ENCODE results near the gene GADD45B. TPM values are rescaled to one million over a fixed set of nuclear protein-coding genes. Genes with fewer than 3 reads are reported as not detected.

Gene GADD45B
- total RNA-seq, 1 experiment from 2014 or later: 16.2 TPM

DNA sequence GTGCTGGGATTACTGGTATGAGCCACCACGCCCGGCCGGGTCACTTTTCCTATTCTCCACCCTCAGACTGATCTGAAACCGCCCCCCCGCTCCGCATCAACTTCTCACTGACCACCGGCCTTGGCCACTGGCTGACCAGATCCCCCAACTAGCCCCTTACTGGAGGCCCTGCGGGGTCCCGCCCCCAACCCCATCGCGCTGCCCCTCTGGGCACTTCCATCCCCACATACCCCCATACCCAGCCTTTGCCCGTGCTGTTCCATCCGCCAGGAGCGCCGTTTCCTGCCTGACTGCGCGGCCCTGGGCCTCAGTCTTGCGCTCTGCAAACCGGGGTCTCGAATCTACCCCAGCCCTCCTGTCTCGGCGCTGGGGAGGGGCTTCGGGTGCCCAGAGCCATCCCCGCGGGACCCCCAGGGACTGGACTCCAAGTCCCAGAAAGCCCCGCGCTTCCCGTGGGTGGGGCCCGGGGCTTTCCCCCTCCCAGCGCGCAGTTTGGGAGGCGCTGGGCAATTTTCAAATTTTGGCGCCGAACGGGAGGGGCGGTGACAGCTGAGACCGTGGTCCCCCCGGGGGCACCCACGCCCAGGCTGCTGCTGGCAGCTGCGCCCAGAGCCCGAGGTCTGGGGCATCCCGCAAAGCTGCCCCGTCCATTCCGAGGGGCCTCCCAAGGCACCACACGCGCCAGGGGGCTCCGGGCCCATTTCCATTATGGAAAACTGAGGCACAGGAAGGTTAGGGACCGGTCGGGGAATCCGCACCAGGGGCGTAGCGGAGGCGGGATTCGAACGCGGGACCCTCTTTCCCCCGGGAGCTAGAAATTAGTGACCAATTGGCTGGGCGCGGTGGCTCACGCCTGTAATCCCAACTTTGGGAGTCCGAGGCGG, 13.9 kb upstream of the GADD45B start:
- no peaks in the 10 kb centered on the region for H3K27me3 Mint-ChIP-seq (ENCODE audit: low read depth)
- H3K14ac ChIP-seq (ENCODE audit: insufficient read depth, low read length): peak overlapping the region; percentile 52
- H4K20me1 ChIP-seq (ENCODE audit: control insufficient read depth, insufficient read depth, insufficient read length): no peaks in the 10 kb centered on the region
- no peak overlapping the region for H2BK5ac ChIP-seq (ENCODE audit: insufficient read length, low read length)
- no peak overlapping the region for H3K56ac ChIP-seq (ENCODE audit: insufficient read length, low read depth, low read length)
- no peaks in the 10 kb centered on the region for H3K4me1 ChIP-seq (ENCODE audit: insufficient read depth, low read length)
- no peak overlapping the region for H2BK20ac ChIP-seq (ENCODE audit: low read depth, low read length, poor library complexity, severe bottlenecking)
- no peak overlapping the region for H4K91ac ChIP-seq (ENCODE audit: insufficient read length, low read depth, low read length)
- DNase-seq: peak; percentile 84
- peak overlapping the region in 1 of 3 experiments; percentile 94; a peak in 2 of 7 replicates for H3K27ac Mint-ChIP-seq
- H3K4ac ChIP-seq (ENCODE audit: low read depth, low read length): no peak overlapping the region; the same call in 1 of the 2 replicates
- H3K4me2 ChIP-seq (ENCODE audit: insufficient read depth, insufficient read length, low read length): peak overlapping the region; percentile 34
- no peaks in the 10 kb centered on the region for H3K79me2 ChIP-seq (ENCODE audit: insufficient read depth, low read length)
- no peak overlapping the region for H2BK12ac ChIP-seq (ENCODE audit: insufficient read length, low read depth, low read length)
- H2BK15ac ChIP-seq (ENCODE audit: low read depth, low read length): no peak overlapping the region
- H3K9me3 Mint-ChIP-seq: no peaks in the 10 kb centered on the region
- no peaks in the 10 kb centered on the region for H3K79me1 ChIP-seq (ENCODE audit: insufficient read depth, low read depth, low read length, poor library complexity, severe bottlenecking)
- no CpG with 5 or more reads among the region's 62 CpGs for WGBS (ENCODE audit: extremely low coverage, insufficient read length, low lambda C conversion rate)
- peak overlapping the region; percentile 64 to 82 for H3K4me3 Mint-ChIP-seq
- H3K27me3 ChIP-seq (ENCODE audit: insufficient read depth, low read length): no peaks in the 10 kb centered on the region
- no peak overlapping the region for H2AFZ ChIP-seq (ENCODE audit: low read length)
- peaks cover 4 to 11% of the 10 kb centered on the region in 2 experiments; a peak in 3 of 4 replicates for H3K4me1 Mint-ChIP-seq
- no peak overlapping the region for H3K23ac ChIP-seq (ENCODE audit: insufficient read length, low read depth, low read length)
- no peak overlapping the region for H4K8ac ChIP-seq (replicated peaks; ENCODE audit: insufficient read length, low read depth, low read length)
- TF ChIP-seq, protein P1, sequence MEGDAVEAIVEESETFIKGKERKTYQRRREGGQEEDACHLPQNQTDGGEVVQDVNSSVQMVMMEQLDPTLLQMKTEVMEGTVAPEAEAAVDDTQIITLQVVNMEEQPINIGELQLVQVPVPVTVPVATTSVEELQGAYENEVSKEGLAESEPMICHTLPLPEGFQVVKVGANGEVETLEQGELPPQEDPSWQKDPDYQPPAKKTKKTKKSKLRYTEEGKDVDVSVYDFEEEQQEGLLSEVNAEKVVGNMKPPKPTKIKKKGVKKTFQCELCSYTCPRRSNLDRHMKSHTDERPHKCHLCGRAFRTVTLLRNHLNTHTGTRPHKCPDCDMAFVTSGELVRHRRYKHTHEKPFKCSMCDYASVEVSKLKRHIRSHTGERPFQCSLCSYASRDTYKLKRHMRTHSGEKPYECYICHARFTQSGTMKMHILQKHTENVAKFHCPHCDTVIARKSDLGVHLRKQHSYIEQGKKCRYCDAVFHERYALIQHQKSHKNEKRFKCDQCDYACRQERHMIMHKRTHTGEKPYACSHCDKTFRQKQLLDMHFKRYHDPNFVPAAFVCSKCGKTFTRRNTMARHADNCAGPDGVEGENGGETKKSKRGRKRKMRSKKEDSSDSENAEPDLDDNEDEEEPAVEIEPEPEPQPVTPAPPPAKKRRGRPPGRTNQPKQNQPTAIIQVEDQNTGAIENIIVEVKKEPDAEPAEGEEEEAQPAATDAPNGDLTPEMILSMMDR (conservative IDR thresholded peaks at IDR 0.05): no peak
- no peak overlapping the region for H3T11ph ChIP-seq (ENCODE audit: low read length)
- no peak overlapping the region for H2AK5ac ChIP-seq (ENCODE audit: insufficient read length, low read length)
- no peak overlapping the region for H2BK120ac ChIP-seq (ENCODE audit: low read depth, low read length, poor library complexity, severe bottlenecking)
- H3K36me3 Mint-ChIP-seq (ENCODE audit: insufficient read depth in 1 of 3, low read depth in 3 of 3): no peaks in the 10 kb centered on the region; a peak in 1 of 7 replicates
- H3K23me2 ChIP-seq (ENCODE audit: insufficient read length, low read depth, low read length, poor library complexity, severe bottlenecking): peaks cover 15% of the 10 kb centered on the region
- no peak overlapping the region for H3K27ac ChIP-seq (ENCODE audit: insufficient read length, low read depth, low read length)
- no peak overlapping the region for H3K9ac ChIP-seq (ENCODE audit: extremely low read depth, insufficient read length, low read length)
- no peak overlapping the region for H4K5ac ChIP-seq (ENCODE audit: insufficient read length, low read depth, low read length)
- peak overlapping the region; percentile 75 for H3K18ac ChIP-seq (ENCODE audit: insufficient read length, low read depth, low read length)
- H3K9me3 ChIP-seq (ENCODE audit: control insufficient read depth, low read depth, low read length): no peaks in the 10 kb centered on the region

Data from H9 (cell line).